ENCODE results near the gene HARS1. TPM values are rescaled to one million over a fixed set of nuclear protein-coding genes. Genes with fewer than 3 reads are reported as not detected.
"Not testable (repeated sequence)": the region's sequence is repeated elsewhere in the genome, so short reads cannot be mapped to it uniquely, and the experiment has no call there.

HARS1 gene
- total and polyA plus RNA-seq, 8 donors = 24.7 to 47.8 (median 32.7) TPM

- H3K27me3 ChIP-seq = no peaks in the 10 kb centered on the region
- ATAC-seq (peak in 2 of 4 donors; percentile 10 to 14), DNase-seq (no peak), FAIRE-seq (no peak)
- peaks cover 0 to under 1% (median 0%) of the 10 kb centered on the region in 3 donors for H3K4me1 ChIP-seq
- no peaks in the 10 kb centered on the region for H3K9me3 ChIP-seq
- no peak for TF ChIP-seq CTCF (IDR thresholded peaks at IDR 0.05)
- H3K27ac ChIP-seq = no peak overlapping the region
- WGBS, 2 donors = 91 to 95% methylated on average over 6 of the region's 7 CpGs
- H3K4me3 ChIP-seq = no peak overlapping the region
- intact Hi-C loops (cut with DNase I) = no loop called here
- peaks cover 0 to 48% (median 16%) of the 10 kb centered on the region in 3 donors for H3K36me3 ChIP-seq
Measured at GRCh38 chr5:140671472-140672125, 19.6 kb downstream of the HARS1 start.

GRCh38 chr5:140671035-140671434 lies 20.1 kb downstream of the HARS1 start:
- H3K27ac ChIP-seq; H3K9me3 ChIP-seq; H3K4me3 ChIP-seq; DNase-seq; intact Hi-C loops (cut with DNase I); H3K4me1 ChIP-seq; FAIRE-seq; H3K27me3 ChIP-seq: not testable (repeated sequence)
- ATAC-seq = peak in 2 of 4 donors; percentile 8 to 22
- WGBS, 2 donors = 86 to 89% methylated on average over 4 of the region's 4 CpGs
- peaks cover 0 to 42% (median 11%) of the 10 kb centered on the region in 3 donors for H3K36me3 ChIP-seq

- Histone ChIP-seq H3K27ac (peak within 1 kb of the TSS; percentile 87 to 95 (median 90)), H3K4me1 (peaks cover 0 to 15% (median 7%) of the 10 kb centered on the region in 3 donors), H3K9me3 (no peaks in the 10 kb centered on the region), H3K36me3 (peaks cover 3 to 36% (median 16%) of the 10 kb centered on the region in 3 donors), H3K27me3 (no peaks in the 10 kb centered on the region), H3K4me3 (peak within 1 kb of the TSS; percentile 40 to 82 (median 73))
- DNase-seq = peak; percentile 95 to 98 (median 96)
- peak; percentile 97 to 100 (median 98) for ATAC-seq
- no peak for TF ChIP-seq CTCF (IDR thresholded peaks at IDR 0.05)
- intact Hi-C loops (cut with DNase I) = no loop called here
- FAIRE-seq = peak; percentile 75
- WGBS, 2 donors = 0% methylated on average over 54 of the region's 54 CpGs
Measured at GRCh38 chr5:140664359-140665119, 26.6 kb downstream of the HARS1 start, which contains the start of gene WDR55. TSS of gene WDR55 (plus strand) at chr5:140664904. CDS start at chr5:140664913, 9 bp downstream.

GRCh38 chr5:140664030-140664358 lies 27.2 kb downstream of the HARS1 start:
- TF ChIP-seq CTCF (IDR thresholded peaks at IDR 0.05) = no peak
- no peaks in the 10 kb centered on the region for H3K9me3 ChIP-seq
- peak overlapping the region; percentile 40 to 82 (median 73) for H3K4me3 ChIP-seq
- H3K36me3 ChIP-seq = peaks cover 3 to 36% (median 11%) of the 10 kb centered on the region in 3 donors
- intact Hi-C loops (cut with DNase I) = no loop called here
- peak in 2 of 4 donors; percentile 27 to 29 for ATAC-seq
- H3K27ac ChIP-seq = peak overlapping the region; percentile 87 to 95 (median 90)
- DNase-seq = no peak
- WGBS, 2 donors = 0 to 3% methylated on average over 18 of the region's 18 CpGs
- no peak for FAIRE-seq
- no peaks in the 10 kb centered on the region for H3K27me3 ChIP-seq
- H3K4me1 ChIP-seq = peaks cover 0 to 15% (median 7%) of the 10 kb centered on the region in 3 donors

- H3K4me1 ChIP-seq; H3K27me3 ChIP-seq; H3K27ac ChIP-seq; intact Hi-C loops (cut with DNase I); FAIRE-seq; H3K9me3 ChIP-seq; ATAC-seq; H3K4me3 ChIP-seq; DNase-seq: not testable (repeated sequence)
- WGBS, 2 donors = 87 to 88% methylated on average over 6 of the region's 6 CpGs
- H3K36me3 ChIP-seq = peaks cover 3 to 64% (median 36%) of the 10 kb centered on the region in 3 donors
Measured at GRCh38 chr5:140660371-140660770, 30.8 kb downstream of the HARS1 start.
